Left lung (tissue), 10 donors: ENCODE data around the gene HOXA7. TPM values are rescaled to one million over a fixed set of nuclear protein-coding genes. Genes with fewer than 3 reads are reported as not detected.

Experiments used
- ATAC-seq: fragments of 200-7000 bp; cut with Tn5 transposase; one replicate; pipeline ENCODE4 v1.9.1; 2020; ENCODE audit warnings: moderate library complexity
- DNase-seq, 4 donors: peaks; one replicate each; pipeline ENCODE4 v3.0.0-alpha.2; 2013 to 2020
- H3K27ac ChIP-seq, 2 donors: fragments of 200-600 bp; sonication (generic) in 1 of 2; one replicate each; pipeline versions ENCODE4 v1.5.0 to v1.8.0; 2020 to 2021
- H3K27me3 ChIP-seq, 2 donors: fragments of 200-600 bp; sonication (generic) in 1 of 2; one replicate each; pipeline versions ENCODE4 v1.5.0 to v1.8.0; 2020 to 2021
- H3K36me3 ChIP-seq, 2 donors: fragments of 200-600 bp; sonication (generic) in 1 of 2; one replicate each; pipeline versions ENCODE4 v1.5.0 to v1.8.0; 2020 to 2021
- H3K4me1 ChIP-seq, 2 donors: fragments of 200-600 bp; one replicate each; pipeline ENCODE4 v1.8.0; 2021
- H3K4me3 ChIP-seq, 2 donors: fragments of 200-600 bp; sonication (generic) in 1 of 2; one replicate each; pipeline versions ENCODE4 v1.5.0 to v1.8.0; 2020 to 2021; ENCODE audit warnings: mild to moderate bottlenecking in 1 of 2
- H3K9me3 ChIP-seq, 2 donors: fragments of 200-600 bp; sonication (generic) in 1 of 2; one replicate each; pipeline versions ENCODE4 v1.5.0 to v1.8.0; 2020 to 2021
- CTCF ChIP-seq, 2 donors: fragments of 200-600 bp; sonication (generic) in 1 of 2; IDR thresholded peaks; one replicate each; pipeline versions ENCODE4 v1.5.0 to v1.8.0; 2021; ENCODE audit warnings: antibody characterized with exemption in 2 of 2
- intact Hi-C, 2 donors: fragments of 100-400 bp; cut with DNase I; formaldehyde crosslinking; loops; one replicate each; pipeline versions ENCODE4 v1.11.2 to v1.14.2; 2022
- polyA plus RNA-seq, 6 donors: library from polyadenylated mRNA; unstranded; fragments of 120-200 nt; gene quantifications; one replicate each; pipeline ENCODE4 v1.2.1, GENCODE V29; 2013; ENCODE audit not compliant: insufficient read length in 6 of 6
- total RNA-seq, 2 donors: library from RNA; stranded (reverse); fragmentation: NEBNext Ultra II Directional; extraction: Animal tissue kit (Norgen Biotek cat#: 25700); gene quantifications; one replicate each; pipeline ENCODE4 v1.2.1, GENCODE V29; 2021
- donor health status: DM: no; HTN: yes; CAD: no.
- donor health status: DM: no; HTN: no; CAD: no.

HOXA7 gene
- total and polyA plus RNA-seq, 8 donors = 1.3 to 6.4 (median 4.9) TPM

DNA sequence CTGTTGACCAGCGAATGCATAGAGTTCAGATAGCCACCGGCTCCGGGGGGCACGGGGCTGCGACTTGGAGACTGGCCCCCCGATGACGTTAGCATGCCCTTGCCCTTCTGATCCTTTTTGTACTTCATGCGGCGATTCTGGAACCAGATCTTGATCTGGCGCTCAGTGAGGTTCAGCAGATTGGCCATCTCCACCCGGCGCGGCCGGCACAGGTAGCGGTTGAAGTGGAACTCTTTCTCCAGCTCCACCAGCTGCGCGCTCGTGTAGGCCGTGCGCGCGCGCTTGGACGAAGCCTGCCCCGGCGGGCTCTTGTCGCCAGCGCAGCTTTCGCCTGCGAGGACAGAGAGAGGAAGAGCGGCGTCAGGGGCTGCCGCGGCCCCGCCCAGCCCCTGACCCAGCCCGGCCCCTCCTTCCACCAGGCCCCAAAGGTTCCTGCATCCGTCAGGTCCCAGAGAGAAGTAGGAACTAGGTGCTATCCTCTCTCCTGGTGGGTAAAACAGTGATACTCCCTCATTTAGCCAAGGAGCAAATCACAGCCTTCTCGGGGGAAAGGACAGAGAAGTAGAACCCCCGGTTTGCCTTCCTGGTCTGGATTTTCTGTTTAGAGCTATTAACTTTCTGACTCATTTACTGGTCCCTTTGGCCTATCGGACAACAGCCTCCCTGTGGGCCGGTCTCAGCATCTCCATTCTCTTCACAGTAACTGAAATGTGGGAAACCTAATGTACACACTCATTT lies 47.9 kb downstream of the HOXA7 start:
- DNase-seq = peak in 3 of 4 donors; percentile 70 to 83 (median 82)
- Histone ChIP-seq H3K27ac (peak overlapping the region; percentile 82 to 90), H3K4me3 (peak overlapping the region; percentile 7 to 22)

GRCh38 chr7:27107391-27108381 lies 48.8 kb downstream of the HOXA7 start:
- Histone ChIP-seq H3K27ac (peak overlapping the region; percentile 82 to 90), H3K36me3 (no peaks in the 10 kb centered on the region), H3K4me3 (peak overlapping the region; percentile 7 to 22), H3K27me3 (peaks cover 25 to 81% of the 10 kb centered on the region in 2 donors), H3K4me1 (peaks cover 10 to 23% of the 10 kb centered on the region in 2 donors), H3K9me3 (no peaks in the 10 kb centered on the region)
- ATAC-seq = peak; percentile 9
- DNase-seq = peak in 2 of 4 donors; percentile 49 to 77
- TF ChIP-seq CTCF (IDR thresholded peaks at IDR 0.05) = no peak
- intact Hi-C loops = no loop called here

More for the DNA sequence above, 47.9 kb downstream of the HOXA7 start:
- intact Hi-C loops = no loop called here
- no peak for TF ChIP-seq CTCF (IDR thresholded peaks at IDR 0.05)
- no peaks in the 10 kb centered on the region for H3K9me3 ChIP-seq
- ATAC-seq = peak; percentile 60
- H3K4me1 ChIP-seq = peaks cover 10 to 19% of the 10 kb centered on the region in 2 donors
- H3K27me3 ChIP-seq = peaks cover 17 to 81% of the 10 kb centered on the region in 2 donors
- H3K36me3 ChIP-seq = no peaks in the 10 kb centered on the region

DNA sequence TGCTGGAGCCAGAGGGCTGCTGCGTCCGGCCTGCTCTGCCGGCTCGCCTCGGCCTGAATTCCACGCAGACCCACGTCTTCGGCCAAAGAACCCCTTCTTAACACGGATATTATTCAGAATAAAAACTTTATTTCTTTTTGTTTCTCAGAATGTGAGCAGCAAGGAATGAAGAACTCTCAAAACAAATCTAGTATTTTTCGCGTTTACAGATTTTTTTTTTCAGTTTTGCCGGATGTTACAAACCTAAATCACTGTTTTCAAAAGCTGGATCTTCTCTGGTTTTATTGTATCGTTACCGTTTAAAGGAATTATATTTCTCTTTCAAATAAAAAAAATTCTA lies 49.6 kb downstream of the HOXA7 start:
- Histone ChIP-seq H3K4me3 (peak overlapping the region; percentile 7 to 22), H3K4me1 (peaks cover 10 to 32% of the 10 kb centered on the region in 2 donors)
- TF ChIP-seq CTCF (IDR thresholded peaks at IDR 0.05) = no peak

DNA sequence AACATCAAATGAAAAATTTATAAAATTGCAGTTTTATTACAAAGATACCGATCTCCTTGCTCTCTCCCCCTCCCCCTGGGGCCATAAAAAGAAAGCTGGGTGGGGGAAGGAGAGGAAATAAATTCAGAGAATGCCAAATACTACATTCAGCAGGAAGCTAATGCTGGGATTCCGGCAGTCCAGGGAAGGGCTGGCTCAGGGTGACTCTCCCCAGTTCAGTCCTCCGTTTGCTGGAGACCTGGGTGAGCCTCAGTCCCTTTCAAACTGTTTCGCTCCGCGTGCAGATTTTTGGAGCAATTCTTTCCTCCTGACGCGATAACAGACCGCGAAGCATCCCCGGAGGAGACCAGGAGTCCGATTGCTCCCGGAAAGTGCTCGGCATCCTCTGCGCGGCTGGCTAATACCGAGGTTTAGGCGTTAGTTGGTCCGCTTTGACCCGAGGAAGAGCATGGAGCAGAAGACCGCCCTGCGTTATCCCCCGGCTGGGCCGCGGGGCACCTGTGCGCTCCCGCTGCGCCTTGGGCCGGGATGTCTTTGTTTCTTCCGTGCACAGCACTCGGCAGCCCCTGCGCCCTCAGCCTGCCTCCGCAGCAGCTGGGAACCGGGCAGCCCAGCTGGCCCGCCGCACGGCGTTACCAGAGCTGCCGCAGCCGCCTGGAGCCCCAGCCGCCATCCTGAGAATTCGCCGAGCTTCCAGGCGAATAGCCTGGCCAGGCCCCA lies 50.1 kb downstream of the HOXA7 start:
- Histone ChIP-seq H3K27ac (peak overlapping the region; percentile 82 to 90), H3K4me1 (peaks cover 10 to 37% of the 10 kb centered on the region in 2 donors), H3K36me3 (no peaks in the 10 kb centered on the region), H3K27me3 (peaks cover 32 to 91% of the 10 kb centered on the region in 2 donors), H3K4me3 (peak overlapping the region; percentile 7 to 22), H3K9me3 (no peaks in the 10 kb centered on the region)
- TF ChIP-seq CTCF (IDR thresholded peaks at IDR 0.05) = no peak
- DNase-seq = peak in 3 of 4 donors; percentile 36 to 77 (median 66)
- intact Hi-C loops = no loop called here
- ATAC-seq = no peak

More for the DNA sequence above, 49.6 kb downstream of the HOXA7 start:
- no peaks in the 10 kb centered on the region for H3K36me3 ChIP-seq
- intact Hi-C loops = no loop called here
- peak overlapping the region; percentile 82 to 90 for H3K27ac ChIP-seq
- no peaks in the 10 kb centered on the region for H3K9me3 ChIP-seq
- DNase-seq (no peak), ATAC-seq (no peak)
- H3K27me3 ChIP-seq = peaks cover 31 to 89% of the 10 kb centered on the region in 2 donors
